H1 (cell line): ENCODE data around the gene TGFB1. TPM values are rescaled to one million over a fixed set of nuclear protein-coding genes. Genes with fewer than 3 reads are reported as not detected.

ENCODE experiments used
- CHD7 ChIP-seq: fragments of 300-600 bp; sonication (generic); IDR thresholded peaks from 2 replicates; pipeline ENCODE4 v1.7.1; 2012; ENCODE audit warnings: low read length, moderate library complexity, mild to moderate bottlenecking, inconsistent platforms; ENCODE audit not compliant: insufficient replicate concordance
- GABPA ChIP-seq: IDR thresholded peaks from 2 replicates; pipeline ENCODE4 v1.6.1; 2011; ENCODE audit warnings: mild to moderate bottlenecking, low read length, moderate library complexity, borderline replicate concordance; ENCODE audit not compliant: insufficient read depth
- SAP30 ChIP-seq: fragments of 300-600 bp; sonication (generic); IDR thresholded peaks from 2 replicates; pipeline ENCODE4 v1.7.1; 2012; ENCODE audit warnings: low read length, moderate library complexity, mild to moderate bottlenecking, inconsistent platforms; ENCODE audit not compliant: insufficient read depth, insufficient replicate concordance
- TEAD4 ChIP-seq: IDR thresholded peaks from 2 replicates; pipeline ENCODE4 v1.6.1; 2012; ENCODE audit warnings: low read depth, low read length, inconsistent platforms, mixed read lengths
- polyA plus RNA-seq, 7 experiments: library from polyadenylated mRNA; depleted of rRNA in 3 of 7; stranded (reverse) in 5 of 7; unstranded in 2 of 7; fragments of >200 nt in 5 of 7; fragments of 200-250 nt in 2 of 7; gene quantifications; 1 replicate in 5 of 7; 2 replicates in 1 of 7; 4 replicates in 1 of 7; pipeline versions ENCODE4 v1.2.1 to v1.2.3, GENCODE V29; 2011 to 2013; ENCODE audit warnings: missing spikeins in 2 of 7, mixed read lengths in 2 of 7
- total RNA-seq: library from RNA; stranded (reverse); fragmentation: NEBNext Ultra II Directional; extraction: Animal tissue kit (Norgen Biotek cat#: 25700); gene quantifications from 2 replicates; pipeline ENCODE4 v1.2.1, GENCODE V29; 2021

Gene TGFB1
- total and polyA plus RNA-seq, 2 of the 8 experiments (the other 6 are each of a cell fraction or from before 2014, with no cell fraction given) = 1.7 to 10.6 TPM

GRCh38 chr19:41384351-41384750, 30.6 kb upstream of the TGFB1 start (continued):
- TF ChIP-seq CHD7 (no peak), SAP30 (no peak), GABPA (no peak), TEAD4 (no peak)
- TF ChIP-seq, all 59 proteins: peak for 0
